NCI-H1417 (cell line): Measurements from ENCODE around the gene CRK.
"Not testable (repeated sequence)": the region's sequence is repeated elsewhere in the genome, so short reads cannot be mapped to it uniquely, and the experiment has no call there.

Source experiments
- DNase-seq, 3 experiments: peaks; one replicate each; lab custom pipeline; 2025; lab: John Stamatoyannopoulos, UW

CRK gene

DNA sequence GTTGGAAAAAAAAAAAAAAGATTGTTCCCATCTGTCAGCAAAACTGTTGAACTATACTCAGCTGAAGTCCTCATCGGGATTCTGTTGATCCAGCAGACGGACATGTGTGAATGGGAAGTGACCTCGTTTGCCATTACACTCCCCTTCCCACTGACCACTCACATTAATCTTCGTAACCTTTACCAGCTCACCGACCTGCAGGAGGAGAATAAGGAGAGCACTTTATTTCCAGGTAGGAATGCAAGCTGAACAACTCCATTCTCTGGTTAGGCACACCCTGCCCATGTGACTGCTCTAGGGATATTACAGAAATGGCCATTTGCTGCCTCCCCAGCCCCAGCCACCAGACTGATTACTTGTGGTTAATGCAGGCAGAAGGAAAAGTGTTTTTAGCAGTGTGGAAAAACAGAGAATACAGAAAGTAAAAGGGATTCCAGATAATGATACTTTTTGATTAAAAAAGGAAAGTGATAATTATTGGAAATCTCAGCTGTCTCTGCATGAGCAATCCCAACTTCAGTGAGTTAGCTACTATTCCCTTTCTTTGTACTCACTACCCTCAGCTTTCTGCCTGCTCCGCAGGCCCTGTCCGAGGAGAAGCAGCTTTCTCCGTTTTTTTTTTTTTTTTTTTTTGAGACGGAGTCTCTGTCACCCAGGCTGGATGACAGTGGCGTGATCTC is 32.4 kb downstream of the CRK start:
- no peak for DNase-seq

DNA sequence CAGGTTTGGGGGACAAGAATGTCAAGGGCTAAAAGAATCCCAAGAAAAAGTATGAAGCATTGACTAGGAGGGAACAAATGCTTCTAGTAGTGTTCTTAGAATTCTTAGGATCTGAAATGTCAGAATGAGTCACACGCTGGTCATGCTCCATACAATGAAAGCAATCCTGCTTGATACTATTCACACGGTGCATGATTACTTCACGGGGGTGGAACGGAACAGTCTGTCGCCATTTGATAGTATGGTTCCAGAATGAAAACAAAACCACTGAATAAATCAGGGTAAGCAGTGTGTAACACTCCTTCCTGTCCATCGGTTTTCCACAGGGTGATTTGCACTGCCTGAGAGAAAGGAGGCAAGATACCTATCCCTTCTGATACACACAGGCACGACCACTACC is 33.1 kb downstream of the CRK start:
- DNase-seq, result no peak

DNA sequence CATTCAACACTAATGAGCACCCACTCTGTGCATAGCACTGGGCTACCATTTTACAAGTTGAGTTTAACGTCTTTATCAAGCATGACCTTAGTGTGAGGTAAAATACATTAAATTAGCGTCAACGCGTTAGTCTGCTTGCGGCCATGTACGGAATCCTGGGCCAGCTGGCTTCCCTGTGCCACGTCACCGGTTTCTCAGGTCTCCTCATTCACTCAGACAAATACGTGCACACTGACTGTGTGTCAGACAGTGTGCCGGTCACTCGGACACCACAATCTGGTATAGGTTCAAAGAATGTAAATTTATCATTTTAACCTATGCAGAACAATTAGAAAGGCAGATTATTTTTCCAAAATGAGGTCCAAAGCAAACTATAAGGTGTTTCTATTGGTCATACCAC is 34.6 kb downstream of the CRK start:
- no peak for DNase-seq

DNA sequence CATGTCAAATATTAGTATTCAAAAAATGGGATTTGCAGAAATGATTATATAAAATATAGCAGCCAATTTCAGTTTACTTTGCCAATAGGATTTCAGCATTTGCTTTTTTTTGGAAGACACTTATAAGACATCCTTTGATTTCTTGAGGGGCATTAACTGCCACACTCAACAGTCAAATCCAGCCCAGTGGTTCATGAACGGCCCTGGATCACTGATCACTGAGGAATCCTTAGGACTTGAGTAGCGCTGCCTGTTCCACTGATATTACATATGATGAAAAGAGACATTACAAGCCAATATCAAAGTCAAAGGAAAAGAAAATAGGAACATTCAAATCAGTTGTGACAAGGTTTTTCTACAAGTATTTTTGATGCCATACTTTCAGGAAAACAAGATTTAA is 35.1 kb downstream of the CRK start:
- no peak for DNase-seq

DNA sequence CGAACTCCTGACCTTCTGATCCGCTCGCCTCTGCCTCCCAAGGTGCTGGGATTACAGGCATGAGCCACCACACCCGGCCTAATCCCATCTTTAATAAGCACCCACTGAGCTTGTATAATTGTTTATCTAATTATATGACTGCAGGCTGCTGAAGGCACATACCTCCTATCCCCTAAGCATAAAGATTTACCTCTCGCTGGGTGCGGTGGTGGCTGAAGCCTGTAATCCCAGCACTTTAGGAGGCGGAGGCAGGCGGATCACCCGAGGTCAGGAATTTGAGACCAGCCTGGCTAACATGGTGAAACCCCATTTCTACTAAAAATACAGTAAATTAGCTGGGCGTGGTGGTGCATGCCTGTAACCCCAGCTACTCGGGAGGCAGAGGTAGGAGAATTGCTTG is 35.9 kb downstream of the CRK start:
- DNase-seq, result no peak

DNA sequence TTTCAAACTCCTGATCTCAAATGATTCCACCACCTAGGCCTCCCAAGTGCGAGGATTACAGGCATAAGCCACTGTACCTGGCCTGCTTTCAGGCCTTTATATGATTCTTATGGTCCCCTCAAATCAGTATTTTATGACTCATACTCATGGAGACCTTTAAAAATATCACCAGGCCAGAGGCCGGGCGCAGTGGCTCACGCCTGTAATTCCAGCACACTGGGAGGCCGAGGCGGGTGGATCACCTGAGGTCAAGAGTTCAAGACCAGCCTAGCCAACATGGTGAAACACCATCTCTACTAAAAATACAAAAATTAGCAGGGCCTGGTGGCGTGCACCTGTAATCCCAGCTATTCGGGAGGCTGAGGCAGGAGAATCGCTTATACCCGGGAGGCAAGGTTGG is 37.6 kb downstream of the CRK start:
- not testable (repeated sequence) for DNase-seq

DNA sequence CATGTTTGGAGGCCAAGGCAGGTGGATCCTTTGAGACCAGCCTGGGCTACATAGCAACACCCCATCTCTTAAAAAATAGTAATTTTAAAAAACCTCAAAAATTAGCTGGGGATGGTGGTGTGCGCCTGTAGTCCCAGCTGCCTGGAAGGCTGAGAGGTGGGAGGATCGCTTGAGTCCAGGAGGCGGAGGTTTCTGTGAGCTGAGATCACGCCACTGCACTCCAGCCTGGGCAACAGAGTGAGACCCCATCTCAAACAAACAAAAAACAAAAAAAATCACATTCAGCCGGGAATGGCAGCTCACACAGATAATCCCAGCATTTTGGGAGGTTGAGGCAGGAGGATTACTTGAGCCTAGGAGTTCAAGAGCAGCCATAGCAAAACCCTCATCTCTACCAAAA is 39.6 kb downstream of the CRK start:
- no peak for DNase-seq

DNA sequence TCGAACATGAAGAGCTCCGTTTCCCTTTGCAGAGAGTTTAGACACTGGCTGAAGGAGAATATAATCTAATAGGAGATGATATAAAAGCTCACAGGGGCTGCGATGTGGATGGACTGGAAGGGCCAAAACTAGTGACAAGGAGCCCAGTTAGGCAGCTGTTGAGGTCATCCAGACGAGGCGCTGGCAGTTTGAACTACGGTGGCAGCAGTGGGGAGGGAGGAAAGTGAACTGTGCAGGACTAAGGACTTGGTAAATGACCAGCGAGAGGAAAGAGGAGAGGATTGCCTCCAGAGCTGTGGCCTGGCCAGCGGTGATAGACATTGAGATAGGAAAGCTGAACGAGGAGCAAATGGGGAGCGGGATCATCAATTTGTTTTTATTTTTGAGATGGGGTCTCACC is 41.4 kb downstream of the CRK start:
- DNase-seq, result no peak

DNA sequence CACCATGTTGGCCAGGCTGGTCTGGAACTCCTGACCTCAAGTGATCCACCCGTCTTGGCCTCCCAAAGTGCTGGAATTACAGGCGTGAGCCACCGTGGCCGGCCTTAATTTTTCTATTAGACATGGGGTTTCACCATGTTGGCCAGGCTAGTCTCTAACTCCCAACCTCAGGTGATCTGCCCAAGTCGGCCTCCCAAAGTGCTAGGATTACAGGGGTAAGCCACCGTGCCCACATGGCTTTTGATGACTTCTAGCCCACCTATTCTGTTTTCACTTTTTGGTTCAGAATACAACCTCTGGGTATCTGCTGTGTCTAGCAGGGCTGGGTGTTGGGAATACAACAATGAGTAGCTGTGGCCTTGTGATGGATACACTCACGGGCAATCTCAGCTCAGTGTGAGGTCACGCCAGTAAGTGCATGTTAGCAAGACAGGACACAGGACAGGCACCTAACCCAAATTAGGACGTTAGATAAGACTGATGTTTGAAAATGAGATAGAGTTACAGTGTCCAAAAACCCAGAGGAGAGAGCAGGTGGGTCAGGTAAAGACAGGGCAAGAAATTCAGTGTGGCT is 41.9 kb downstream of the CRK start:
- no peak for DNase-seq

DNA sequence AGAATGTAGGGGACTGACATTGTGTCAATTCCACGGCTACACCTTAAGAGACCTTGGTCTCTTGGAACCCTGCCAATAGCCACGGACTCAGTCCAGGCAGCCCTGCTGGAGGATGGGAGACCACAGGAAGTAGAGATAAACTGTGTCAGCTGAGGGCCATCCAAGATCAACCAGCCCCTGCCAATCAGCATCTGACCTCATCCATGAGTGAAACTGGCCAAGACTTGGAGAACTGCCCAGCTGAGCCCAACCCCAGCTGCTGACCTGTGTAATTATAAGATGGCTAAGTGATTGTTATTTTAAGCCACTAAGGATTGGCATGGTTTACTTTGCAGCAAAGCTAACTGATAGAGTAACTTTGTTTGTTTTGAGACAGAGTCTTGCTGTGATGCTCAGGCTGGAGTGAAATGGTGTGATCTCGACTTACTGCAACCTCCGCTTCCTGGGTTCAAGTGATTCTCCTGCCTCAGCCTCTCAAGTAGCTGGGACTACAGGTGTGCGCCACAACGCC is 42.7 kb downstream of the CRK start:
- DNase-seq, result peak in 1 of 3 experiments; percentile 69

DNA sequence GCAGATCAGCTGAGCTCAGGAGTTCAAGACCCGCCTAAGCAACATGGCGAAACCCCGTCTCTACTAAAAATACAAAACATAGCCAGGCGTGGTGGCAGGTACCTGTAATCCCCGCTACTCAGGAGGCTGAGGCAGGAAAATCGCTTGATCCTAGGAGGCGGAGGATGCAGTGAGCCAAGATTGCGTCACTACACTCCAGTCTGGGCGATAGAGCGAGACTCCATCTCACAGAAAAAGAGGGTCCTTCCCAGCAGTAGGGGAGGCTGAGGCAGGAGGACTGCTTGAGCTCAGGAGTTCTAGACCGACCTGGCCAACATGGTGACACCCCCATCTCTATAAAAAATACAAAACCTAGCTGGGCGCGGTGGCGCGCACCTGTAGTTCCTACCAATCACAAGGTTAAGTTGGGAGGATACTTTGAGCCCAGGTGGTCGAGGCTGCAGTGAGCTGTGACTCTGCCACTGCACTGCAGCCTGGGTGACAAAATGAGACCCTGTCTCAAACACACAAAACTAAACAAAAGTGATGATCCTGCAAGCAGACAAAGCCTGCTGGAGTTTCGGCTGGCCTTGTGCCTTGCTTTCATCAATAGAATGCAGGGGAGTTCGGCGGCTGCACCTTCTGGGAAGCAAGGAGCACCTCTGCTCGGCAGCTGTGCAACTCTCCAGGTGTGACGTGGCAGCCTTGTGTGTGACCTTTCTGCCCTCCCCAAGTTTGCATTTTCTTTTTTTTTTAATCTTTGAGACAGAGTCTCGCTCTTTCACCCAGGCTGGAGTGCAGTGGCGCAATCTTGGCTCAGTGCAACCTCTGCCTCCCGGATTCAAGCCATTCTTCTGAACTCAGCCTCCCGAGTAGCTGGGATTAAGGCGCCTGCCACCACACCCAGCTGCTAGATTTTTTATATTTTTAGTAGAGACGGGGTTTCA is 43.6 kb downstream of the CRK start:
- no peak for DNase-seq

DNA sequence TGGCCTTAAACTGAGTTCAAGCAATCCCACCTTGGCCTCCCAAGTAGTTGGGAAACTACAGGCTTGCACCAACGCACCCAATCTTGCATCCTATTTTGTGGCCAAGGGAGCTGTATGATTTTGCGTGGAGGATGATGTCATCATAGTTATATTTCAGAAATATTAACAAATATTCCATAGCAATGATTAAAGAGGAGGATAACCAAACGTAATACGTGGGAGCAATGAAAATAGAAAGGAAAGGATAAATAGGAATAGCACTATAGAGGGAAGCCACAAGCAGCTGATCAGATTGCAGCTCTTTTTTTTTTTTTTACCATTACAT is 53.8 kb downstream of the CRK start:
- no peak for DNase-seq

DNA sequence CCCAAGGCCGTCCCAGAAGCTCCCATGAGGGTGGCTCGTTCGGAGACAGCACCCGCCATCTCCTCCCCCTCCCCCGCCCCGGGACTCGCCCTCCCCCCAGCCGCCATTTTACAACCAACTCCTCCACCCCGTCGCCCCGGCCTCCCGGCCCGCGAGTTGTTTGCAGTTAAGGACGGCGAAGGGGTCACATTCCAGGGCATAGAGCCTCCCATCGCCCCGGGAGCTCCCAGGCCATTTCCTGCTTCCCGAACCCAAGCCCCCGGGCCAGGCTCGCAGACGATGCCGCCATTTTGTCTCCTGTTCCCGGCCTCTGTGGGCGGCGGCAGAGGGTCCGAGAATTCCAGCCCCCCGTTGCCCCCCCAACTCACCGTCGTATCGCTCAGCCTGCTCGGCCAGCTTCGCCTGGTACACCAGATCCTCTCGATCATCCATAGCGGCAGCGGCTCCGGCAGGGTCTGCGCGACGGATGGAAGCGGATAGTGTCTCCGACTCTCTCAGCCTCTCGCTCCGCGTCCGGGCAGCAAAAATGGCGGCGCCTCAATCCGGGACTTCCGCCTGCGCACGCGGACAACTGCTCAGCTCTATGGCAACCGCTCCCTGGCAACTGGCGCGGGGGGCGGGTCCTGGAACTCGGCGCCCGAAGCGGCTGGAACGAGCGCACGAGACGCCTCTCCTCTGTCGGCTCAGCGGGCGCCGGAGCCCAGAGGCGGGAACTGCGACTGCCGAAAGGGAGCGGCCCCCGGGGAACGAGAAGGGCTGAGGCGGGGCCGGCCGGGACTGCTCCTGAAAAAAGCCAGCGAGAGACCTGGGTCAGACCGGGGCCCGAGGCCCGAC is 56.1 kb downstream of the CRK start, which contains the start of gene YWHAE:
TSS of gene YWHAE (minus strand) at position 544 of the 834 bp plus-strand sequence. CDS start at position 432, 112 bp downstream.
- peak; percentile 92 to 95 (median 92) for DNase-seq

DNA sequence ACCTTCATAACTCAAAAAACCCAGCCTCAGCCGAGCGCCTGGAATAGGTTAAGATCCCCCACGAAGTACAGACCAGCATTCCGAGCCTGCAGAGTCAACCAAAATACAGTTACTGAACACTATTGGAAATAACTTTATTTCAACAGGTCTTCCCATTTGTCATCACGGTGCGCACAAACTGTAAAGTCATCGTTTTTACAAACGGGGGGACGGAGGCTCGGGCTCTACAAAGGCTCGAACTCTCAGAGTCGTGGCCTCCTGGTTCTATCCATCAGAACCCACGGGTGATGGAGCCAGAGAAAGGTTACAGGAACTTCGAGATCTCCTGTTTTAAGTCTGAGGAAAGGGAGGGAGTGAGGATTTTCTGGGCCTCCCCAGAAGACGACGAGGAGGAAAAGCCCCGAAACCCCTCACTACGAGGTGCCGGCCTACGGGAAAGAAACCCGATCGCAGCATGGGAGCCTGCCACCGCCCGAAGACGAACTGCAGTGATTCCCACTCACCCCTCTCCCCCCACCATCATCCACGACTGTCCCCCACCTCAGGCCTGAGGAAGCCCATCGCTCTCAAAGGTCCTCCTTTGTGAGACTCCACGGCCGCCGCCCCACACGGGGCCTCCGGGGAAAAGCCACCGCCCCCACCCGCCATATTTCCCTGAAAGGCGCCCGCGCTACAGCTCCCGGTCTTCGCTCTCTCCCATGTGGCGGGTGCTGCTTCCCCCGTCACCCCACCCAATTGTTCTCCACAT is 56.9 kb downstream of the CRK start:
- DNase-seq, result peak in 2 of 3 experiments; percentile 49 to 65

DNA sequence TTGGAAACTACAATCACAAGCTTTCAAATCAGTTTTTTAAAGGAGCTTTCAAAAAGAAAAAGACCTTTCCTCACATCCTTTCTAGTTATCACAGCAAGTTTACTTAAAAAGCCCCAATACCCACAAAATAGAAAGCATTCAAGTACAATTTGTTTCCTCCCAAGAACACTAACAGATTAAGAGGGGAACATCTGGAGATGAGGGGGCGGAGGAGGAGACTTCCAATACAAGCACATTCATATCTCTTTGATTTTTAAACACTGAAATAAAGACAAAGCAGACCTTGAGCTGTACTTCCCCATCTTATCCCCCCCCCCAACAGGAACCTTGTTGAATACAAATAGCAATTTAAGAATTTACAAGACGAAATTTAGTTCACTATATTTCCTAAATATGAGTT is 58.0 kb downstream of the CRK start:
- no peak for DNase-seq

DNA sequence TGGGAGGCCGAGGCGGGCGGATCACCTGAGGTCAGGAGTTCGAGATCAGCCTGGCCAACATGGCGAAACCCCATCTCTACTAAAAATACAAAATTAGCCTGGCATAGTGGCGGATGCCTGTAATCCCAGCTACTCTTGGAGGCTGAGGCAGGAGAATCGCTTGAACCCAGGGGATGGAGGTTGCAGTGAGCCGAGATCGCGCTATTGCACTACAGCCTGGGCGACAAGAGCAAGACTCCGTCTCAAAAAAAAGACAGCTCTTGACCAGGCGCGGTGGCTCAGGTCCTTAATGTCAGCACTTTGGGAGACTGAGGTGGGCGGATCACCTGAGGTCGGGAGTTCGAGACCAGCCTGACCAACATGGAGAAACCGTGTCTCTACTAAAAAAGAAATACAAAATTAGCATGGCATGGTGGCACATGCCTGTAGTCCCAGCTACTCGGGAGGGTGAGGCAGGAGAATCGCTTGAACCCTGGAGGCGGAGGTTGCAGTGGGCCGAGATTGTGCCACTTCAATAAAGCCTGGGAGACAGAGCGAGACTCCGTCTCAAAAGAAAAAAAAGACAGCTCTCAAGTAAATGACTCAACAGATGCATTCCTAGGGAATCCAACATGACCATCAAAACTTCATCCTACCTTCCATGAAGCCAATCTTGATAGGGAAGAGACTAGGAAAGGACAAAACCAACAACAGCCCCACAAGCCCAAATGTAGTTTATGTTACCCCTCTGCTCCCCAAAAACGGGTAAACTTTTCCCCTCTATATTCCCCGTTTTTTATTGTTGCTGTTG is 60.0 kb downstream of the CRK start:
- not testable (repeated sequence) for DNase-seq

DNA sequence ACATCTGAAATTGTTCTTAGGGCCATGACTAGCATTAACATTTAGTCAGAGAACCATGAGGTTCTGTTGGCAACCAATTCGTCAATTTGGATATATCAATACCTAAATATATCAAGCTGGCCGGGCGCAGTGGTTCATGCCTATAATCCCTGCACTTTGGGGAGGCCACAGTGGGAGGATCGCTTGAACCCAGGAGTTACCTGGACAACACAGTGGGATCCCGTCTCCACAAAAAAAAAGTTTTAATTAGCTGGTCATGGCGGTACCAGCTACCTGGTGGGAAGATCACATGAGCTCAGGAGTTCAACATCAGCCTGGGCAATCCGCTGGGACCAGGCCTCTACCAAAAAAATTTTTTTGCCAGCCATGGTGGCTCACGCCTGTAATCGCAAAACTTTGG is 64.5 kb downstream of the CRK start:
- DNase-seq, result no peak

DNA sequence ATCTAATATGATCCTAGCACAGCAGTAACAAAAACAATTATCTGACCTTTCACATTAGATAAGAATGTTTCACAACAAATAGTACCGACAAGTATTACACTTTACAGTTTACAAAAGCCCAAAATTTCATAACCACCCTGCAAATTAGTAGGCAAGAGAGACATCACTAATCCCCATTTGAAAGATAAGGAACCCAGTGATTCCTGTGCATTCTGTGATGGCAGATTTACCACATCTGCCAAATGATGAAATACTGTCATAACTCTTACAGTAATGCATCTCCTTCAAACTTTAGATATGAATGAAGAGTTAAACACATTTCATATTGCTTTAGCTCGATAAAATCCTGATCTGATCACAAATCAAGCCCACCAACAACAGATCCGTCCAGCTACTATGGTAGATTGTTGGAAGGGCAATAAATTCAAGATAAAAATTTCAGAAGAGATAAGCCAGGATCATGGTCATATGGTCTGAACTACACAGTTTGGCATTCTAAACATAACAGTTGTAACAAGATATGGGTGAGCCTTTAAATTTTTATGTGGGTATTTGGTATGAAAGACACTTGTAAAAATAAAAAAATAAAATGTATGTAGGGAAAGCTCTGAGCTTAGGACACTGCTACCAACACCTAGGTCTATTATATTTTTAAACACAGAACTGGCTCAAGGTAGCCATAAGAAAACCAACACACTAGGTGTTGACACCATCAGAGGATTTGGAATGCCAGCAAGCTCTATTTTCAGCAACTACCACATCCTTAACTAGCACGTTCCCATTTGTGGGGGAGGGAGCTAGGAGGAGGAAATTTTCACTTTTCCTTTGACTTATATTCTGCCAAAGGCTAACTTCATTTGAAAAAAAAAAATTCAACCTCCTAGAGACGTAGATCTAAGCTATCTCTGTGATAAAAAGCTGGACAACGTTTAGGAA is 65.3 kb downstream of the CRK start:
- DNase-seq, result no peak
